Esophagus muscularis mucosa (tissue), 4 donors: Measurements from ENCODE around the gene CPED1.

Experiments used
- CTCF ChIP-seq, 3 experiments: fragments of 200-600 bp in 2 of 3; fragments of 450-650 bp in 1 of 3; sonication (generic) in 2 of 3; IDR thresholded peaks; one replicate each; pipeline ENCODE4 v1.5.1; 2017 to 2019; ENCODE audit warnings: antibody characterized with exemption in 3 of 3, mild to moderate bottlenecking in 2 of 3, moderate library complexity in 1 of 3
- EP300 ChIP-seq: sonication (generic); formaldehyde crosslinking; IDR thresholded peaks from one replicate; pipeline ENCODE4 v1.6.1; 2017; ENCODE audit warnings: antibody characterized with exemption
- POLR2A ChIP-seq: fragments of 450-650 bp; IDR thresholded peaks from one replicate; pipeline ENCODE4 v1.6.1; 2017; ENCODE audit warnings: antibody characterized with exemption, moderate library complexity, mild to moderate bottlenecking, low read depth
- POLR2AphosphoS5 ChIP-seq, 2 donors: sonication (generic); formaldehyde crosslinking; IDR thresholded peaks; one replicate each; pipeline ENCODE4 v1.6.1; 2017; ENCODE audit warnings: antibody characterized with exemption in 2 of 2

- TF ChIP-seq CTCF (IDR thresholded peaks at IDR 0.05) = no peak
- no peak for TF ChIP-seq EP300
- TF ChIP-seq POLR2A = no peak
- no peak for TF ChIP-seq POLR2AphosphoS5 (IDR thresholded peaks at IDR 0.05)
Measured at GRCh38 chr7:121280656-121281055, 292.1 kb downstream of the CPED1 start.
